Stimulated activated CD8-positive, alpha-beta memory T cell treated with anti-CD3 and anti-CD28 coated beads, Interleukin-4, amount 100 ng/mL, for 1 hour (primary cell): ENCODE results near the gene SERPINA9.
"Not testable (repeated sequence)": the region's sequence is repeated elsewhere in the genome, so short reads cannot be mapped to it uniquely, and the experiment has no call there.

Experiments
- DNase-seq, 2 donors: peaks; one replicate each; pipeline ENCODE4 v3.0.0-alpha.2; 2020; ENCODE audit warnings: low read depth in 2 of 2, low spot score in 1 of 2

SERPINA9 gene

DNA sequence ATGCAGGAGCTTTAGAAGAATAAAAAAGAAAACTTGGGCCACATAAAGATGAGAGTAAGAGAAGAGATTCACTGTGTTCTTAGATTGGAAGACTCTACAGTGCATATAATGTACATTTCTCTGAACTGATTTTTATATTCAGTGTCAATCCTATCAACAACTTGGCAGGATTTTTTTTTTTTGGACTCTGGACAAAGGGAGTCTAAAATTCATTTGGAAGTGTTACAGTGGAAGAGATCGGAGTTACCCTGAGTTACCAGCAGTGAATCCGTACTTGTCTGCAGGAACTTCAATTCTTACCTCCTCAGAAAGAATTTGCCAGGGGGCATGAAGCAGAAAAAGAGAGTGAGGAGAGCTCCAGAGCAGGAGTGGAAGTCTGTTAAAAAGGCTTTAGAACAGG lies 47.4 kb downstream of the SERPINA9 start:
- DNase-seq: no peak

DNA sequence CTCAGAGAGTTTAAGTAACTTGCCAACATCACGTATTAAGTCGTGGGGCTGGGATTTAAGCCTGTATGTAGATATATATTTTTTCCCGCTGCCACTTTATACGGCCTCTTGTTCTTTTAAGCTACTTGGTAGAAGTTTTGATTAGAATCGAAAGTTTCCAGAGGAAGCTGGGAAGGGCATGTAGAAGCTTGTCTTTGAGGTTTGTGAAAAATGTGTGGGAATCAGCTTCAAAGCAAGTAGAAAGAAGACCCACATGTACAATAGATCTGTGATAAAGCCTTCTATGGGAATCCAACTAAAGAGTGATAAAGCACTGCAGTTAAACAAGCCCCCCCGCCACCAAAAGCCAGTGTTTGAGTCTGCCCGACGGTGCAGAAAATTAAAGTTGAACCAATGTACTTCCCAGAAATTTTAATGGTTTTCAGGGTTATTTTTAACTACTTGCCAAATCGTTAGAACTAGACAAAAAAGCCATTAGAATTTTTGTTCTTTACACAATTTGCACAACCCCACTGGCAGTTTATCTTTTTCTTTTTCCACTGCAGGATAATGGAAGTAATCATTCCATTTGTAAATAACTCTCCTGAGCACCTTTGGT lies 48.9 kb downstream of the SERPINA9 start:
- DNase-seq: no peak

DNA sequence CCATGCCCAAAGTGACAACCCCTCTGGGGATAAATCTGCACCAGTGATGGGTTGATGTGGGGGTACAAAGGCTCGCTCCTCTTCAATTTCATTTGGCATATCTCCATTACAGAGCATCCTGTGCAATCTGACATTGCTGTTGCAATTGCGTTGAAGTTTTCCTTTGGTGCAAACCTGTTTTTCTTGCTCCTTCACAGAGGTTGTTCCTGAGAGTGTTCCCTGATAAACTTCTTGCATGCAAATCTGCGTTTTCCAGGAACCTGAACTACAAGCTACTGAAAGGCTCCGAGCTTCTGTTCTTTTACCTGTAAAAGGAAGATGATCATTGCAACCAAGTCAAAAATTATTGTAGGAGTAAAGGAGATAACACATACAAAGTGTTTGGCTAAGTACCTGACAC lies 49.5 kb downstream of the SERPINA9 start:
- DNase-seq: no peak

DNA sequence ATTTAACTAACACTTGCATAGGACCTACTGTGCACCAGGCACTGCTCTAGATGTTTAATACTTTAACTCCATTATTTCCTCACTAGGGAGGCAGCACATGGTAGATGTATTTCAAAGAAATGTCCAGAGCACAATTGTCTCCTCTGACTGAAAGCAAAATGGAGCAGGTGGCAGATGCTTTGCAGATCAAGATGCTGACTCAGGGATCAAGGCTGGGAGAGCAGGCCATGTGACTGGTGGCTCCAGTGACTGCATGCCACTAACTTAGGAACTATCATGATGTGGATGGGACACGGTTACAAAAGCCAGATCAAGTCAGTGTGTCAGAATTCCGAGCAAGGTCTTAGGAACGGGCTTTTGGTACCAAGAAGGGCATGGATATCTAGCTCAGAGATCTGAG lies 51.6 kb downstream of the SERPINA9 start:
- DNase-seq: no peak

DNA sequence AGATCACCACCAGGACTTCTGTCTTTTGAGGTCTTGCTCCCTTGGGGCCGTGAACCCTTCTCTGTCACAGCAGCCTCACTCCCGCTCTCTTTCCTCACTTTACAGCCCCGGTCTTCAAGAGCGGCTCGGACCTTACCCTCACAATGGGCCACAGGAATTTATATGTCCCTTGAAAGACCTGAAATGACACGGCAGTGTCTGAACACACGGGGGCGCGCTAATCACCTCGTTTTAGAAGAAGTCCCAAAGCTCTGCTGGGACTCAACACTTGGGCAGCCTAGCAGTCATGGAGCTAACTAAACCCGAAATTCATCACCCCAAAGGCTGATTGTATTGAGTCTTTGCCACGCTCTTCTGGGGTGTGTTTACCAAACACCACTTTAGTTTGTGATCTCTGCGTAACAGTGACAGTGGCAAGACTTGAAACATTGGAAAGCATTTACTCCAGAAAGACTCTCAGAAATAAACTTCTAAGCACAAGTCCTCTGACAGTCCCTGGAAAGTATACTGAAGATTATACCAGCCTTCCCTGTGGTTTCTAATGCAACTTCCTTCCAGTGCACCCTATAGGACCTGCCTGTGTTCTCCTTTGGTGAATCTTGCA lies 52.4 kb downstream of the SERPINA9 start:
- no peak for DNase-seq

DNA sequence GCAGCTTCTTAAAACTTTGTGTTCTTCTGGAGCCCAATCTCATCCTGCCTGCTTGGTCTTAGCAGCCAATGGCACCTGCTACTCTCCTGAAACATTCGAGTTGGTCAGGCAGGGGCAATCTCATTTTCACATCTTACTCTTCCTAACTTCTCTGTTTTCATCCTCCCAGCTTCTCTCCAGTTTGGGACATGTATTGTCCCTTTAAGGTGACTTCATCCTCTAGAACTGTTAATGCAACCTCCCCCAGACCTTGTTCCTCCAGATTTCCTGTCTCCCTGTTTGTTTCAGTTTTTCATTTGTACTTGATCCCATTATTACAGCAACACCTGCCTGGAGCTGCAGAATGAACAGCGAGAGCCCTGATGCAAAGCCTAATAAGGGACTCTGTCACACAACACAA lies 54.7 kb downstream of the SERPINA9 start:
- DNase-seq: no peak

DNA sequence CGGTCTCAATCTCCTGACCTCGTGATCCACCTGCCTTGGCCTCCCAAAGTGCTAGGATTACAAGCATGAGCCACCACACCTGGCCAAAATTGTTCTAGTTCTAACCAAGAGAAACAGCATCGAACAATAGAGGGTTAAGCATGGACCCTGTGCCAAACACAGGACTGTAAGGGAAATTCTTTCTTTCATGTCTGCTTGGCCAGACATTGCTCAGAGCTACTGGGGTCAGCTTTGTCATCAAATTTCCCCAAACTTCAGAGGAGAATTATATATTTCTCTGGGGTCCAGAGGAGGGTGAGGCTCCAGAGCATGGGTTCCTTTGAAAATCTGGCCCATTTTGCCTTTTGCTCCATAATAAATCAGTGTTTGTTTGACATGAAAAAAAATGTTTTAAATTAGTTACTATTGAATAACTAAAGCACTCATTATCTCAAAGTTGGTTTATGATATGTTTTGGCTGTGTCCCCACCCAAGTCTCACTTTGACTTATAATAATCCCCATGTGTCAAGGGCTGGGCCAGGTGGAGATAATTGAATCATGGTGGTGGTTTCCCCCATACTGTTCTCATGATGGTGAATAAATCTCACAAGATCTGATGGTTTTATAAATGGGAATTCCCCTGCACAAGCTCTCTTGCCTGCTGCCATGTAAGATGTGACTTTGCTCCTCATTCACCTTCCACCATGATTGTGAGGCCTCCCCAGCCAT lies 58.3 kb downstream of the SERPINA9 start:
- not testable (repeated sequence) for DNase-seq
